ENCODE data around the gene CYB5A. TPM values are rescaled to one million over a fixed set of nuclear protein-coding genes. Genes with fewer than 3 reads are reported as not detected.
"Not testable (repeated sequence)": the region's sequence is repeated elsewhere in the genome, so short reads cannot be mapped to it uniquely, and the experiment has no call there.

The CYB5A gene
- total and polyA plus RNA-seq, 3 experiments from 2014 or later, result 70.3 to 87.8 (median 77.7) TPM

DNA sequence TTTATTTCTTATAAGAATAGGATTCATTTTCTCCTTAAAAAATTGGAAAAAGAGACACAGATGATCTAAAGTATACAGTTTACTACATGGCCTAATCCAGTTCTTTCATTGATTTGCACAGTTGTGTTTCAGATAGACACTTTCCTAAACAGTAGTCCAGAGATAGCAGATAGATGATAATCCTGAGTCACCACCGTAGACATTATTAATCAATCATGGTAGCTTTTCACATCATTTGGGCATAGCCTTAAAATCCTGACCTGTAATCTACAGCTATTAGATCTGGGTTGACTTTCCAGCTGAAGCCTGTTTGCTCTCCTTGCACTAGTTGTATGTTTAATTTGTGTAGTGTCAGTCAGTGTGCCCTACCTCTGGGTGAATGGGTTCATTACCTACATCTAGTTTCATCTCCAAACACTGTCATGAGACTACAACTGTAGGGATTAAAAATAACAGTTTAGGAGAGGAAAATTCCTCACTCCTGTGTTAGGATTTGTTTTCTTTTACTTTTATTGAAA lies 38.0 kb upstream of the CYB5A start:
- H3K27ac ChIP-seq (ENCODE audit: low read depth, low read length), result no peak overlapping the region
- Mint-ChIP-seq H3K4me1 (no peaks in the 10 kb centered on the region), H3K4me3 (no peak overlapping the region), H3K9me3 (no peaks in the 10 kb centered on the region), H3K36me3 (no peaks in the 10 kb centered on the region), H3K27me3 (peaks cover 8 to 26% of the 10 kb centered on the region in 2 donors), H3K27ac (no peak overlapping the region)
- no peak for DNase-seq
- H3K4me1 ChIP-seq (ENCODE audit: insufficient read depth, low read length), result no peaks in the 10 kb centered on the region
- no peaks in the 10 kb centered on the region for H3K27me3 ChIP-seq (ENCODE audit: insufficient read depth, low read length, poor library complexity, severe bottlenecking)
- ChIA-PET POLR2A (no interaction called here), CTCF (interaction anchor here (0.8 kb wide), 1 partner anchor 19 kb away, joined by 3 read pairs; no protein-coding TSS in a partner anchor)
- no peaks in the 10 kb centered on the region for H3K9me3 ChIP-seq (ENCODE audit: low read length)
- H3K36me3 ChIP-seq (ENCODE audit: insufficient read depth, low read length), result no peaks in the 10 kb centered on the region
- no peak overlapping the region for H3K4me3 ChIP-seq (ENCODE audit: low read length)

DNA sequence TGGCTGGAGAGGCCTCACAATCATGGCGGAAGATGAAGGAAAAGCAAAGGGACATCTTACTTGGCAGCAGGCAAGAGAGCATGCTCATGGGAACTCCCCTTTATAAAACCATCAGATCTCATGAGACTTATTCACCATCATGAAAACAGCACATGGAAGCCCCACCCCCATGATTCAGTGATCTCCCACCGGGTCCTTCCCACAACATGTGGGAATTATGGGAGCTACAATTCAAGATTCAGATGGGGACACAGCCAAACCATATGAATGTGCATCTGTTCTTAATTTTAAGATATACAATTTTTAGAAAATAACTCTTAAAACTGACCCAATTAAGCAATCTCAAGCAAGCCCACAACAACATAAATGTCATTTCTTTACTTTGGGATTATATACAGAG lies 36.4 kb upstream of the CYB5A start:
- no peaks in the 10 kb centered on the region for H3K4me1 ChIP-seq (ENCODE audit: insufficient read depth, low read length)
- Mint-ChIP-seq H3K27ac (no peak overlapping the region), H3K9me3 (no peaks in the 10 kb centered on the region), H3K4me3 (no peak overlapping the region), H3K4me1 (no peaks in the 10 kb centered on the region), H3K27me3 (peaks cover 8 to 28% of the 10 kb centered on the region in 2 donors), H3K36me3 (no peaks in the 10 kb centered on the region)
- POLR2A ChIA-PET, result no interaction called here
- no peak for DNase-seq
- no peaks in the 10 kb centered on the region for H3K36me3 ChIP-seq (ENCODE audit: insufficient read depth, low read length)
- CTCF ChIA-PET, result no interaction called here
- H3K9me3 ChIP-seq (ENCODE audit: low read length), result no peaks in the 10 kb centered on the region
- H3K27ac ChIP-seq (ENCODE audit: low read depth, low read length), result no peak overlapping the region
- H3K27me3 ChIP-seq (ENCODE audit: insufficient read depth, low read length, poor library complexity, severe bottlenecking), result no peaks in the 10 kb centered on the region
- H3K4me3 ChIP-seq (ENCODE audit: low read length), result no peak overlapping the region

DNA sequence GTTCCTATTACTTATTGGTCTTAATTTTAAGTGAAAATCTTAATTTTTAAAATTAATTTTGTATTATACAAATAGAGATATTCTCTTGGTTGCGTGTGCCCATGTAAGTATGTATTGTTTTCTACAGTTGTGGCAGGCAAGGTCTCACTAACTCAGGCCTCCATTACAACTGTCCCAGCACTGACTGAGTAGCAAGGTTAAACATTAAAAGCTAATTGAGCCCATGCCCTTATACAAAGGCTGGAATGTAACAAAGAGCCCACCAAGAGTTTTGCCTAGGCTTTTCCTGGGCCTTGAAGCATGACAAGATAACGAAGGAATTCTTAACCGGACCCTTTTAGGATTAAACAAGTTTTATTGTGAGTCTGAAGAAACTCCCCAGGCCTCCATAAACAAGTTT lies 35.0 kb upstream of the CYB5A start:
- not testable (repeated sequence) for H3K27ac Mint-ChIP-seq

DNA sequence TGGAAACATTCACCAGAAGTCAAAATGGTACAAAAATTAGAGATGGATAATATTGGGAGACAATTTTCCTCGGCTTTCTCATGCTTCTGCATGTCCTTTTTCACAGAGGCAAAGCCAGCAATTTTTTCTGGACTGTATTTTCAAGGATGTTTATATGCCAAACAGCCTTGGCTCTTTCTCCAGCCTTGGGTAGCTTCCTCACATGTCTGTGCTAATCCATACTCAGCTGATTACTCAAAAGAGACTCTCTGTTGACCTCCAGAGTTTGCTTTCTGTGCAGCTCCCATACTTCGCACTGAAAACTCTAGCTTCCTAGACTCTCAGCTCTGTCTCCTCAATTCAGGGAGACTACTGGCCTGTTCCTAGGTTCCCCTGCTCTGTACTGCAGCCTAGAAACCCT lies 34.5 kb upstream of the CYB5A start:
- H3K27ac Mint-ChIP-seq, result no peak overlapping the region
- no peaks in the 10 kb centered on the region for H3K36me3 ChIP-seq (ENCODE audit: insufficient read depth, low read length)
- no peak overlapping the region for H3K27ac ChIP-seq (ENCODE audit: low read depth, low read length)
- no peaks in the 10 kb centered on the region for H3K4me1 Mint-ChIP-seq
- no peak for DNase-seq
- CTCF ChIA-PET, result no interaction called here
- H3K4me1 ChIP-seq (ENCODE audit: insufficient read depth, low read length), result no peaks in the 10 kb centered on the region
- no peaks in the 10 kb centered on the region for H3K9me3 Mint-ChIP-seq
- no peaks in the 10 kb centered on the region for H3K36me3 Mint-ChIP-seq
- H3K4me3 Mint-ChIP-seq, result no peak overlapping the region
- peaks cover 6 to 27% of the 10 kb centered on the region in 2 donors for H3K27me3 Mint-ChIP-seq
- no peaks in the 10 kb centered on the region for H3K9me3 ChIP-seq (ENCODE audit: low read length)
- H3K27me3 ChIP-seq (ENCODE audit: insufficient read depth, low read length, poor library complexity, severe bottlenecking), result no peaks in the 10 kb centered on the region
- no peak overlapping the region for H3K4me3 ChIP-seq (ENCODE audit: low read length)
- POLR2A ChIA-PET, result no interaction called here

More for the DNA sequence above, 35.0 kb upstream of the CYB5A start:
- H3K9me3 ChIP-seq (ENCODE audit: low read length); POLR2A ChIA-PET; H3K27ac ChIP-seq (ENCODE audit: low read depth, low read length); H3K4me1 ChIP-seq (ENCODE audit: insufficient read depth, low read length); DNase-seq; H3K4me1 Mint-ChIP-seq; H3K4me3 Mint-ChIP-seq; H3K36me3 Mint-ChIP-seq; H3K36me3 ChIP-seq (ENCODE audit: insufficient read depth, low read length); CTCF ChIA-PET; H3K9me3 Mint-ChIP-seq; H3K4me3 ChIP-seq (ENCODE audit: low read length); H3K27me3 ChIP-seq (ENCODE audit: insufficient read depth, low read length, poor library complexity, severe bottlenecking): not testable (repeated sequence)
- peaks cover 5 to 26% of the 10 kb centered on the region in 2 donors for H3K27me3 Mint-ChIP-seq

DNA sequence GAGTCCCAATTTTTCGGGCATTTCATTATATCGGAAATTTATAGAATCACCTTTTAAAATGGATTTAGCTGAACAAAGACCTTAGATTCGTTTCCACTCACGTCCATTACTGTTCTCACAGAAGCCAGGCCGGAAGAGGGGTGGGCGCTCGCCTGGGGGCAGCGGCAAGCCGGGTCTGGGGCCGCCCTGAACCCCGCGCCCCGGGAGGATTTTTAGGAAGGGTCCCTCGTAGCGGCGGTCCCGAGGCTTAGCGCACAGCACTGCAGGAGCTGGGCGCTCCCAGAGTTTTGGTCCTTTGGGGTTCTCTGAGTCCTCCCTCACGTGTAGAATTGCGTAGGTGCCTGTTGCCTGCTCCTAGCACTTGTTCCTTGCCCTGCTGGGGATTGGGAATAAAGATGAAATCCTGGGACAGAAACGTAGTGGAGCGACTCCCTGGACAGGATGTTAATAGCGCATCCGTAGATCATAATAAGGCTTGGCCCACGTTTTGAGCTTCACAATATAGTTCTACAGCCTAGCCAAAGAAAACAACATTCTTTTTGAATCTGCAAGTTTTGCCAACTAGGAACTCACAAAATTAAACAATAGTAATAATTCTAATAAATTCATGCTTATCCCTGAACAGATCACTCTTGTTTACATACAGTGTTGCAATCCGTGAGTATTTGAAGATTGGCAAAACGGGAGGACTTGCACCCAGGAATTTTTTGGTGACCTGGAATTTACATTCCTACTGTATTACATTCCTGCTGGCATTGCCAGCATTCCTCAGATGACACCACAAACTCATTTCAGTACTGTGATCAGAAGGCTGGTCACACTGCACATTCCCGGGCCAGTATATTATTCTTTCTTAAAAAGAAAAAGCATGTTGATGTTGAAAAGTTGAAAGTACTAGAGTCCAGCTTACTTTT lies 24.8 kb upstream of the CYB5A start:
- Histone ChIP-seq H3K4me1 (ENCODE audit: insufficient read depth, low read length) (no peaks in the 10 kb centered on the region), H3K36me3 (ENCODE audit: insufficient read depth, low read length) (no peaks in the 10 kb centered on the region), H3K27me3 (ENCODE audit: insufficient read depth, low read length, poor library complexity, severe bottlenecking) (no peaks in the 10 kb centered on the region), H3K4me3 (ENCODE audit: low read length) (no peak overlapping the region), H3K27ac (ENCODE audit: low read depth, low read length) (no peak overlapping the region), H3K9me3 (ENCODE audit: low read length) (no peaks in the 10 kb centered on the region)
- Mint-ChIP-seq H3K9me3 (no peaks in the 10 kb centered on the region), H3K27ac (no peak overlapping the region), H3K4me3 (no peak overlapping the region), H3K4me1 (no peaks in the 10 kb centered on the region), H3K36me3 (no peaks in the 10 kb centered on the region), H3K27me3 (peaks cover 8 to 28% of the 10 kb centered on the region in 2 donors)
- ChIA-PET POLR2A (no interaction called here), CTCF (interaction anchor here (1.3 kb wide), 1 partner anchor 235 kb away, joined by 3 read pairs; no protein-coding TSS in a partner anchor)
- DNase-seq, result no peak

DNA sequence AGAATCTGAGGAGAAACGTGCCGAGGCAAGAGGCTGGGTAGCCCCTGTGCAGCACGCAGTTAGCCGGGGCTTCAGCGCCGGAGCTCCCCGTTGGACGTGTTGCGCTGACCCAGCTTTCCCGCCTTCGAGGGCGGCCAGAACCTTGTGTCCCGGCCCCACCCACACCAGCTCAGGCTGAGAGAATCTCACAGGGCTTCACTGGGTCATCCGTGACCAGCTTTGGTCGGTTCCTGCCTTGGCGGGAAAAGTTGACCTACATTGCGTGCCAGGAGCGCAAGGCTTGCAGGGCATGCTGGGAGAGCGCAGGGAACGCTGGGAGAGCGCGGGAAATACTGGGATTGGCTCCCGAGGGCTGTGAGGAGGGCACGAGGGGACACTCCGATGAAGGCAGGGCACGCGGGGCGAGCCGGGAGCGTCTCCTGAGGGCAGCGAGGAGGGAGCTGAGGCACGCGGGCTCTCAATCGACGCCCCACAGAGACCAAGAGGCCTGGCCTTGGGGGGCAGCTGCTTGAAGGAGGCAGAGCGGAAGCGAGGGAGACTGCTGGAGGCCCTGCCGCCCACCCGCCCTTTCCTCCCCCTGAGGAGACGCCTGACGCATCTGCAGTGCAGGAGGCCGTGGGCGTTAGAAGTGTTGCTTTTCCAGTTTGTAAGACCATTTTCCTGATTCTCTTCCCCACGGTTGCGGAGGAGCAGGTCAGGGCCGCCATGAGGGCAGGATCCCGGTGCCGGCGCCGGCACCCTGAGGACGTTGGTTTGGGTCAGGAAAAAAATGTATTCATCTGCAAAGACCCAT lies 23.9 kb upstream of the CYB5A start, which contains the start of gene C18orf63:
C18orf63 (plus strand) TSS at position 376 of the 793 bp plus-strand sequence. CDS start 2,027 bp downstream, outside the sequence.
- Histone ChIP-seq H3K27me3 (ENCODE audit: insufficient read depth, low read length, poor library complexity, severe bottlenecking) (no peaks in the 10 kb centered on the region), H3K36me3 (ENCODE audit: insufficient read depth, low read length) (no peaks in the 10 kb centered on the region), H3K9me3 (ENCODE audit: low read length) (no peaks in the 10 kb centered on the region), H3K4me1 (ENCODE audit: insufficient read depth, low read length) (no peaks in the 10 kb centered on the region), H3K4me3 (ENCODE audit: low read length) (no peak within 1 kb of the TSS), H3K27ac (ENCODE audit: low read depth, low read length) (no peak within 1 kb of the TSS)
- no peaks in the 10 kb centered on the region for H3K4me1 Mint-ChIP-seq
- no peaks in the 10 kb centered on the region for H3K9me3 Mint-ChIP-seq
- peaks cover 6 to 25% of the 10 kb centered on the region in 2 donors for H3K27me3 Mint-ChIP-seq
- ChIA-PET POLR2A (no interaction called here), CTCF (interaction anchor here (1.3 kb wide), 1 partner anchor 236 kb away, joined by 3 read pairs; no protein-coding TSS in a partner anchor)
- DNase-seq, result no peak
- no peaks in the 10 kb centered on the region for H3K36me3 Mint-ChIP-seq
- H3K27ac Mint-ChIP-seq, result no peak within 1 kb of the TSS
- H3K4me3 Mint-ChIP-seq, result no peak within 1 kb of the TSS

DNA sequence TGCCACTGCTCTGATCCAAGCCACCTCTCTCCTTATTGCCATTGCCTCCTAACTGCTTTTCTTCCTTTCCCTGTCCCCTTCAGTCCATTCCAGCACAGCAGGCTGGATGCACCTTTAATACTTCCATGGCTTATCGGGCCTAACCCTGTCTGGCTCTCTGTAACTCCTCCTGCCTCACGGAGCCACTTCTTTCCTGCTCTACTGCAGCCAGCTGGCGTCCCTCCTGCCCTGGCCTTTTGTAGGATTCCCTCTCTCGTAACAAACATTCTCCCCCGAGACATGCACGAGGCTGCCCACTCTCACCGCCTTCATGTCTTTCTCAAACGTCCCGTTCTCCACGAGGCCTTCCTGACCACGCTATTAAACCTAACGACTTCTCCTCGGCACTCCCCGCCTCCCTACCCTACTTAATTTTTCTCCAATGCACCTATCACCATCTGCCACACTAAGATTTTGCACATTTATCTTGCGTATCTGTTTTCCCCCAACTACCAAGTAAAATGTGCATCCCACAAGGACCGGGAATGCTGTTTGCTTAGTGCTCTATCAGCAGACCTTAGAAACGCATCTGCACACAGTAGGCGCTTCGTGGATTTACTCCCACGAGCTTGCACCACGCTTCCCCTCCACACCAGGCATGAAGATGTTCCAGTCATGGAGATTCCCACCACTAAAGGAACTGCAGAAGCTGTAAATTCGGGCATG lies 23.1 kb upstream of the CYB5A start:
- H3K9me3 ChIP-seq (ENCODE audit: low read length), result no peaks in the 10 kb centered on the region
- CTCF ChIA-PET, result interaction anchor here (1.3 kb wide), 1 partner anchor 237 kb away, joined by 3 read pairs; no protein-coding TSS in a partner anchor
- H3K27ac Mint-ChIP-seq, result no peak overlapping the region
- no peak overlapping the region for H3K4me3 Mint-ChIP-seq
- no peaks in the 10 kb centered on the region for H3K9me3 Mint-ChIP-seq
- POLR2A ChIA-PET, result no interaction called here
- H3K4me3 ChIP-seq (ENCODE audit: low read length), result no peak overlapping the region
- H3K4me1 ChIP-seq (ENCODE audit: insufficient read depth, low read length), result no peaks in the 10 kb centered on the region
- H3K27me3 ChIP-seq (ENCODE audit: insufficient read depth, low read length, poor library complexity, severe bottlenecking), result no peaks in the 10 kb centered on the region
- H3K36me3 ChIP-seq (ENCODE audit: insufficient read depth, low read length), result no peaks in the 10 kb centered on the region
- no peaks in the 10 kb centered on the region for H3K36me3 Mint-ChIP-seq
- H3K4me1 Mint-ChIP-seq, result no peaks in the 10 kb centered on the region
- DNase-seq, result no peak
- no peak overlapping the region for H3K27ac ChIP-seq (ENCODE audit: low read depth, low read length)
- H3K27me3 Mint-ChIP-seq, result peaks cover 7 to 30% of the 10 kb centered on the region in 2 donors

All from CD8-positive, alpha-beta memory T cell (primary cell).